A673 (cell line): Measurements from ENCODE around the gene MBL2.

Experiments used
- CTCF ChIP-seq: fragments of 300-800, 200-600 bp; sonication (generic); conservative IDR thresholded peaks from 2 replicates; pipeline ENCODE4 v1.5.1; 2017; ENCODE audit warnings: low read depth, mild to moderate bottlenecking, antibody characterized with exemption, low read length, moderate library complexity, mixed read lengths
- EZH2 ChIP-seq: fragments of 200-600 bp; sonication (generic); IDR thresholded peaks from 2 replicates; pipeline ENCODE4 v1.6.1; 2017; ENCODE audit warnings: borderline replicate concordance, low read depth, mild to moderate bottlenecking, mixed read lengths, antibody characterized with exemption, low read length; ENCODE audit not compliant: poor library complexity, severe bottlenecking

GRCh38 chr10:52747694-52748093, 24.9 kb downstream of the MBL2 start:
- TF ChIP-seq CTCF (no peak), EZH2 (no peak)
